Cerebellar cortex (tissue), 1 donor: ENCODE results near the gene ITSN2.

Experiments
- DNase-seq: peaks from one replicate; pipeline ENCODE4 v3.0.0-alpha.2; 2015; ENCODE audit warnings: low spot score

Gene ITSN2

DNA sequence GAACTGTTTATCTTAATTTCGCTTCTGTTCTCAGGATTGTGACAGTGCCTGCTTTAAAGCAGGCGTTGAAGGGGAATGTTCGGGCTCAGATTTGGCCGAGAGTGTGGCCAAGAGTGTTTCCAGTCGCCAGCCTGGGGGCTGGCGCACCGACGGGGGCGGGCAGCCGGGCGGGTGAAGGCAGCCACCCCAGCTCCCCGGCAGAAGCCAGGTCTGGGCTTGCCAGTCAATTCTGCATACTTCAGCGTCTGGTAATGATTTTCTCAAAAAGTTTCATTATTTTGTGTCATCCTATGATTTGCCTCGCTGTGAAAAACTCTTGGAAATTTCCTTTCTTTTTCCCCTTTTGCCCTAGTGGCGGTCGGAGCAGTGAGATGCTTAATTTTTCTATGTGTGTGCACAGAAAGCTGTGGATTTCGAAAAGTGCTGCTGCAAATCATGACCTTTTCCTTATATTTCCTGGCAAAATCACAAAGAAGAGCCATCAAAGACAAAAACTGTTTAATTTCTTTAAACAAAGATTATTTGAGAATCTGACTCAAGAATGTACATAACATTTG lies 184.6 kb downstream of the ITSN2 start:
- DNase-seq, result no peak

- DNase-seq, result no peak
Observed at GRCh38 chr2:24174851-24175277, 185.5 kb downstream of the ITSN2 start, which contains the start of gene FAM228A. FAM228A (plus strand) TSS chr2:24175053; CDS start chr2:24175481, 428 bp downstream.

GRCh38 chr2:24169023-24169422 lies 191.3 kb downstream of the ITSN2 start:
- no peak for DNase-seq

DNA sequence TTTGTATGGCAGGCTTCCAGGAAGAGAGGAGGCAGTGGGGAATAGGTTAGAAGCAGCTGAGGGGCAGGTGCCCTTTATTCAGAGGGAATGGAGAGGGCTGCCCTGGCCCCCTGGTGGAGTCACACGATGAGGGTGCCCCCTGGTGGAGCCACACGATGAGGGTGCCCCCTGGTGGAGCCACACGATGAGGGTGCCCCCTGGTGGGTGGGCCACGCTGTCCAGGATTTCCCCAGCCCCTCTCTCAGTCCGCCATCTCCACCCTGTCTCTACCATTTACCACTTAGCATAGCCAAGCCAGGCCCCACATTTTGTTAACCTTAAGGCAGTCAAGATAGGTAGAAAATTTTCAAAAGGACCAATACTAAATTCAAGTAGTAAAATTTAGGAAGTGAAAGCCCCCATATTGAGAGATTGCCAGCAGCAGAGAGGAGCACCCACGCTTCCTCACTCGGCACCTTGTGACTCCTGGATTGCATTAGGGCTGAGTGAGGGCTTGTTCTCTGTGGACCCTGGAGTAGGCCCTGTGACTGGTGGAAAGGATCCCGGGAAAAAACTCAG lies 195.8 kb downstream of the ITSN2 start:
- peak; percentile 13 for DNase-seq

DNA sequence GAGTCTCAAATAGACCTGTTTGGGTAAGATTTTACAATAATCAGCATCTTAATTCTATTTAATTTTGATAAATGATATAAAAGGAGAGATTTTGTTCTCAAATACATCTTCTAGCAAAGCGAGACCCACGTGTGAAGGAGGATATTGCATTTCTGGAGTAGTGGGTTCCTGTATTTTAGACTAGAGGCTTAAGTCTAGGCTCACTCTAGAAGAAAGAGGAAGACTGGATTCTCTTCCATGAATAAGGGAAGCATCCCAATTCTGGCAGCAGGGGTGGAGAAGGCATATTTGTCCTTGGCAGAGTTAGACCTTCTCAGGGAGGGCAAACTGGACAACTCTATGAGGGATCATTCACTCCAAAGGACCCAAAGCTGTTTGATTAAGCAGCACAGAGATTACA lies 196.7 kb downstream of the ITSN2 start:
- no peak for DNase-seq

DNA sequence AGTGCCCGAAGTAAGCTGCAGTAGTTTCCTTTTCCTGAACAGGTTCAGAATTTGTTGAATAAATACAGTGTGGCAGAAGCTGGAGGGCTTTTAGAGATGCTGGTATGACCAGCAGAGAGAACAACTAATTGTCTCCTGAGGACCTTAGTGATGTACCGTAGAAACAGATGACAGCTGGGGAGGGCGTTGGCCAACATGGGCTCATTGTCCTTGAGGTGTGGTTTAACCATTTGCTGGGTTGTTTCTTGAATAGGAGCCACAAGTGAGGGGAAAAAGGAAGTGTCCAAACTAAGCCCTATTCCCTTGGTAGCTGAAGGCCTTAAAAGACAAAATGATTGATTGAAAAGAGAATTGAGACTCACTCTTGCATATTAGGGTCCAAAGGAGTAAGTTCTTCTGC lies 197.2 kb downstream of the ITSN2 start:
- no peak for DNase-seq

- DNase-seq, result no peak
Observed at GRCh38 chr2:24162494-24162893, 197.8 kb downstream of the ITSN2 start.

- no peak for DNase-seq
Observed at GRCh38 chr2:24160761-24161160, 199.6 kb downstream of the ITSN2 start.

DNA sequence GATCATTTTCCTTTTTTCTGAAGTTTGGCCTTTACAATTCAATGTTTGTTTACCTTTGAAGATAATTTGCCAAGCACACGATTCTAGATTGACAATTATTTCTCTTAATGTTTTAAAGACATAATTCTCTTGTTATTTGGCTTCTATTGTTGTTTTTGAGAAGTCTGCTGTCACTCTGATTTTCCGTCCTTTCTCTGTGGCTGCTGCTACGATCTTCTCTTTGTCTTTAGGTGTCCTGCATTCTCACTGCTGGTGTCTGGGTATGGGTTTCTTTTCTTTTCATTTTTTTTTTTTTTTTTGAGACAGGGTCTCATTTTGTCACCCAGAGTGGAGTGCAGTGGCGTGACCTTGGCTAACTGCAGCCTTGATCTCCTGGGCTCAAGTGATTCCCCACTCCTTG lies 200.6 kb downstream of the ITSN2 start:
- no peak for DNase-seq

DNA sequence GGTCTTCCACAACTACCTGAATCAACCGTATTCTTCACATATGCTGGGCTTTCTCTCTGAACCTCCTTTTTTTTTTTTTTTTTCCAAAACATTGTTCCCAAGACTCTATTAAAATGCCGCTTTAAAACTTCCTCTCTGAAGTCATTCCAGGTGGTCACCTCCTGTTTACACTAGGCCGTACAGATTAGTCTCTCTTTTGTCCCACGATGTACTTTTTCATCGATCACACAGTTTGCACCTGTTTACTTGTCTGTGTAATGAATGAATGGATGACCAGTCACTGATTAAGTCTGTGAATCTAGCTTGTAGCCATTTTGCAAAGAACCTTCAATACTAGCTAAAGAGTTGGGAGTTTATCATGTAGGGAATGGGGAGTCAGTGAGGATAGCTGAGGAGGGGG lies 202.2 kb downstream of the ITSN2 start:
- no peak for DNase-seq

DNA sequence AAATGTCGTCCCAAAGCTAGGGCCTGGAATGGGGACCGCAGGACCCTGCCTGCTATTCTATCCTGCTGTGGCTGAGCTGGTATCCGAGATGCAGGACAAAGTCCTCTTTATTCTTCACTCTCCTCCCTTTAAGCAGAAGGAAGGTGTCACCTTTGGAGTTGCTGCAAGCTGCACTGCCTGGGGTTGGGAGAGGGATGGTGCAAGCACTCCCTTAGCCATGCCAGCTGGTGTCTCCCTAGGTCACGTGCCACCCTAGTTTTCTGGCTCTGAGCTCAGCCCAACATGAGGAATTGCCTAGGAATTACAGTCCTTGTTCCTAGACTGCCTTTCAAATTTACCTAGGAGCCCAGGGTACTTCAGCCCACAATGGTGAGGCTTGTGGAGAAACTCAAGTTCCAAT lies 206.9 kb downstream of the ITSN2 start:
- DNase-seq, result peak; percentile 6
